Activated T-cell treated with anti-CD3 and anti-CD28 coated beads, Interleukin-2, amount 50 U/mL, for 72 hours (primary cell): ENCODE results near the gene DNASE1L1. TPM values are rescaled to one million over a fixed set of nuclear protein-coding genes. Genes with fewer than 3 reads are reported as not detected.

Experiments
- ATAC-seq, 2 donors: fragments of 150-1000 bp; cut with Tn5 transposase; replicated peaks in 1 of 2; 2 replicates each; pipeline ENCODE4 v1.10.0; 2021; ENCODE audit warnings: moderate library complexity in 2 of 2, mild to moderate bottlenecking in 1 of 2
- DNase-seq, 2 donors: peaks; one replicate each; pipeline ENCODE4 v3.0.0; 2021 to 2022; ENCODE audit warnings: mixed read lengths in 1 of 2
- H3K27ac Mint-ChIP-seq: one replicate; pipeline ENCODE4 v1.8.0; 2022; ENCODE audit warnings: mild to moderate bottlenecking, moderate library complexity, mixed read lengths
- H3K27me3 Mint-ChIP-seq: one replicate; pipeline ENCODE4 v1.8.0; 2022; ENCODE audit warnings: low read depth, mixed read lengths
- H3K36me3 Mint-ChIP-seq, 2 donors: one replicate each; pipeline ENCODE4 v1.8.0; 2022; ENCODE audit warnings: mixed read lengths in 2 of 2, mild to moderate bottlenecking in 1 of 2; ENCODE audit not compliant: insufficient read depth in 2 of 2
- H3K4me1 Mint-ChIP-seq: one replicate; pipeline ENCODE4 v1.8.0; 2022; ENCODE audit warnings: low read depth, mixed read lengths
- H3K4me3 Mint-ChIP-seq, 2 donors: one replicate each; pipeline ENCODE4 v1.8.0; 2022; ENCODE audit warnings: mild to moderate bottlenecking in 2 of 2, mixed read lengths in 2 of 2, moderate library complexity in 2 of 2
- H3K9me3 Mint-ChIP-seq, 2 donors: one replicate each; pipeline ENCODE4 v1.8.0; 2022; ENCODE audit warnings: mixed read lengths in 2 of 2
- total RNA-seq, 2 donors: library from RNA; stranded (reverse); gene quantifications; one replicate each; pipeline ENCODE4 v1.2.3, GENCODE V29; 2022

Gene DNASE1L1, protein sequence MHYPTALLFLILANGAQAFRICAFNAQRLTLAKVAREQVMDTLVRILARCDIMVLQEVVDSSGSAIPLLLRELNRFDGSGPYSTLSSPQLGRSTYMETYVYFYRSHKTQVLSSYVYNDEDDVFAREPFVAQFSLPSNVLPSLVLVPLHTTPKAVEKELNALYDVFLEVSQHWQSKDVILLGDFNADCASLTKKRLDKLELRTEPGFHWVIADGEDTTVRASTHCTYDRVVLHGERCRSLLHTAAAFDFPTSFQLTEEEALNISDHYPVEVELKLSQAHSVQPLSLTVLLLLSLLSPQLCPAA
- total RNA-seq: 10 to 100 TPM in 1 of 2 donors, 1 to 10 TPM in 1; 9.3 to 11.4 TPM

DNA sequence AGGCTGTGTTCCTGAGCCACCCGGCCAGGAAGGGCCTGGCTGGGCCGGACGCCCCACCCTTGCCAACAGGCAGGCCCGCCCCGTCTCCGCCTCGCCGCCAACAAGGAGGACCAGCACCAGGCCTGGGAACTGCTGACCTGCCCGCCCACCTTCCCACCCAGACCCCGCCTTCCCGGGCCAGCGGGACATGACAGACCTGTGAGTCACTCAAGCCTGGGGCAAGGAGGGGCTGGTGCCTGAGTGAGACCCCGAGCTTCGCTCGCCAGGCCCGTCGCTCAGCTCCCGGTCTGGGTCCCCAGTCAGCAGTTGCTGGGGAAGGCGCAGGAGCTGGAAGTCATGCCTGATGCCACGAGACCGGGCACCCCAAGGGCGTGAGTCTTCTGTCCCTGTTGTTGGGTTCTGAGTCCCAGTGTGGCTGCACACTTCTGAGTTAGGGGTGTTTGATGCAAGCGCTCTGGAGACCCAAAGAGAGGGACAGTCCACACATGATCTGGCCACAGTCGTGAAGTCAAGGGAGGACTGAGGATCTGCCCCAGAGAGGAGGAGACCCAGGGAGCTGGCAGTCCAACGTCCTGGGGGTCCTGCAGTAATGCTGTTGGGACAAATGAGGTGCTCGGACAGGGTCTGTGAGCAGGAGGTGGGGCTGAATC is at the start of gene DNASE1L1:
Gene DNASE1L1 (minus strand): TSS at position 33 of the 650 bp plus-strand sequence. CDS start 3,686 bp downstream, outside the sequence.
- H3K4me1 Mint-ChIP-seq: peaks cover 6% of the 10 kb centered on the region
- no peaks in the 10 kb centered on the region for H3K27me3 Mint-ChIP-seq
- H3K4me3 Mint-ChIP-seq: peak within 1 kb of the TSS; percentile 57 to 59
- H3K27ac Mint-ChIP-seq: peak within 1 kb of the TSS; percentile 42
- DNase-seq (peak in 1 of 2 donors; percentile 24), ATAC-seq (no peak)
- peaks cover 5 to 6% of the 10 kb centered on the region in 2 donors for H3K36me3 Mint-ChIP-seq
- no peaks in the 10 kb centered on the region for H3K9me3 Mint-ChIP-seq

DNA sequence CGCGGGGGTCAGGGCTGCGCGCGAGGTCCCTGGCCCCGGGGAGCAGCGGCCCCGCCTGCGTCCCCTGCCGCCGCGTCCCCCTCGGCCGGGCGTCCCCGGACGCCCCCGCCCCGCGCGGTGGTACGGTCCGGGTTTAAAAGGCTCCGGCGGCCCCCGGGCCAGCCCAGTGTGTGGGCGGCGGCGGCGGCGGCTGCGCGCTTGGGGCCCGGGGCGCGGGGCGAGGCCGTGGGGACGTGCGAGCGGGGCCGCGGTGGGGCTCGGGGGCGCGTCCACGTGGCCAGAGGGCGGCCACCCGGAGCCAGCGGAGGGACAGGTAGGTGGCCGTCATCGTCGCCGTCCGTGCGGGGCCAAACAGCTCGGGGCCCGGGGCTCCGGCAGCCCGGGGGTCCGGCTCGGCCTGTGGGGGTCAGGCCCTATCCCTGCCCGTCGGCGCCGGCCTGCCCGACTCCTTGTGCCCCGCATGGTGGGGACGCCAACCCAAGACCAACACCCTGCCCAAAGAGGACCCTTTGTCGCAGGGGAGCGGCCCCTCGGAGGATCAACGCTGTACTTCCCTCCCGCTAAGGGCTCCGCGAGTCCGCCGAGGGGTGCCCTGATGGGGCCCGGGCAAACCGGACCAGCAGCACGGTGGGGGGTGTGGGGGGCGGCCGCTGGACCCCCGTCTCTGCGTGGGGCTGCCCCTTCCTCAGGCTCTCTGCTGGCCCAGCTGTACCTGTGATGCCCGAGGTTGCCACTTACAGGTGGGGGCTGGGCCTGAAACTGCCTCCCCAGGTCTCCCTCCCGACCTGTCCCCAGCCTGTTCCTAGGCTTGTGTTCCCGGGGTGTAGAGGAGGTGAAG is 49.3 kb upstream of the DNASE1L1 start, which contains the start of gene PLXNA3:
Gene PLXNA3 (plus strand): TSS at position 166 of the 838 bp plus-strand sequence. CDS start 1,903 bp downstream, outside the sequence.
- H3K4me1 Mint-ChIP-seq: peaks cover 4% of the 10 kb centered on the region
- DNase-seq (peak; percentile 73 to 79), ATAC-seq (peak; percentile 81)
- peaks cover 2% of the 10 kb centered on the region for H3K27me3 Mint-ChIP-seq
- H3K27ac Mint-ChIP-seq: peak within 1 kb of the TSS; percentile 99
- peak within 1 kb of the TSS; percentile 88 to 98 for H3K4me3 Mint-ChIP-seq
- H3K9me3 Mint-ChIP-seq: no peaks in the 10 kb centered on the region
- peaks cover 5 to 13% of the 10 kb centered on the region in 2 donors for H3K36me3 Mint-ChIP-seq

DNA sequence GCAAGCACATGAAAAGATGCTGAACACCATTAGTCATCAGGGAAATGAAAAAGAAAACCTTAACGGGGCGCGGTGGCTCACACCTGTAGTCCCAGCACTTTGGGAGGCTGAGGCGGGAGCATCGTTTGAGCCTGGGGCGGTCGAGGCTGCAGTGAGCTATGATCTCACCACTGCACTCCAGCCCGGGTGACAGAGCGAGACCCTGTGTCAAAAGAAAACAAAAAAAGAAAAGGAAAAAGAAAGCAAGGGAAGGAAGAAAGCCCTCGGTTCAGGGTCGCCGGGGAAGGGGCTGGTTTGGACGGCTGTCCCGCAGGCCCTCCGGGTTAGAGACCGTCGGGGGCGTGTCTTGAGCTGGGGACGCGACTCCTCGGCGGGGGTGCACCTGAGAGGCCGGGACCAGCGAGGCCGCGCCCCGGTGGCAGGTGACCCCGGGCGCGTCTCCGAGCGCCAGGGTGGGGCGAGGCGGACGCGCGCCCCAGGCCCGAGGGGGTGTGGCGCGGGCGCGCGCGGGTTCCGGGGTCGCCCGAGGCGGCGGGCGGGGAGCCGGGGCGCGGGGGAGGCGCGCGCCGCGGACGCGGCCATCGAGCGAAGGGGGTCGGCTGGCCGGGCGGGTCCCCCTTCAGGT is 48.5 kb upstream of the DNASE1L1 start:
- DNase-seq (peak; percentile 65 to 73), ATAC-seq (peak; percentile 69 to 76)
- Mint-ChIP-seq H3K27me3 (peaks cover 8% of the 10 kb centered on the region), H3K4me3 (peak overlapping the region; percentile 88 to 98), H3K27ac (peak overlapping the region; percentile 99), H3K36me3 (peaks cover 5 to 13% of the 10 kb centered on the region in 2 donors), H3K4me1 (peaks cover 4% of the 10 kb centered on the region), H3K9me3 (no peaks in the 10 kb centered on the region)

DNA sequence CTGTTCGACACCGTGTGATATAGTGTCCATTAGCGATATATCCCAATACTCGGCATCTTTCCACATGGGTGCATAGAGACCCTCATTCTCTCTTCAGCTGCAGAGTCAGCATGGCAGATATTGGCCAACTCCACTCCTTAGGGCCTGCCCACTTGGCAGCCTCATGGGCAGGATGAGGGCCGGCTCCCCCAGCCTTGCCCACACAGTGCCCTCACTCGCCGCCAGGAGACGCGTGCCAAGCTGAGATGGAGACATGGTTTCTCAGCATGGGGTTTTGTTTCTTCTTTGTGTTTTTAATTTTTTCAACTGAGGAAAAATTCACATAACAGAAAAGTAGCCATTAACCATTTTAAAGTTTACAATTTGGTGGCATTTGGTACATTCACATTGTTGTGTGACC is 43.8 kb upstream of the DNASE1L1 start:
- ATAC-seq: no peak
- Mint-ChIP-seq H3K9me3 (no peaks in the 10 kb centered on the region), H3K4me1 (no peaks in the 10 kb centered on the region), H3K36me3 (peaks cover 3 to 9% of the 10 kb centered on the region in 2 donors), H3K27ac (no peak overlapping the region), H3K4me3 (no peak overlapping the region), H3K27me3 (peaks cover 8% of the 10 kb centered on the region)
- no peak for DNase-seq

DNA sequence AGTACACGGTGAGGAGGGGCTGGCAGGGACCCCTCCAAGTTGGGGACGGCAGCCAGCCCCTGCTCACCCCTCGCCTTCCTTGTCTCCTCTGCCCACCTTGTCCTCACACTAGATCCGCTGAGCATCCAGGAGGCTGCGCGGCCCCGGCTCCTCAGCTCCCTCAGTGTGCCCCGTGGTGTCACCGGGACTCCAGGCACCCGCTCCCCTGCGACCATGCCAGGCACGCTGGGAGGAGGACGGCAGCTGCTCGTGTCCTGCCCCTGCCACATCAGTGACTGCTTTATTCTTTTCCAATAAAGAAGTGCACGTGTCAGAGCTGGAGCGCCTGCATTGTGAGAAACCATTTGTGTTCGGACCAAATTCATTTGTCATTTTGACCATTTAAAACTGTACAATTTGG is 41.3 kb upstream of the DNASE1L1 start:
- H3K27me3 Mint-ChIP-seq: peaks cover 8% of the 10 kb centered on the region
- no peak for DNase-seq
- no peak for ATAC-seq
- no peak overlapping the region for H3K4me3 Mint-ChIP-seq
- no peak overlapping the region for H3K27ac Mint-ChIP-seq
- H3K4me1 Mint-ChIP-seq: no peaks in the 10 kb centered on the region
- no peaks in the 10 kb centered on the region for H3K9me3 Mint-ChIP-seq
- H3K36me3 Mint-ChIP-seq: peaks cover 0 to 5% of the 10 kb centered on the region in 2 donors

DNA sequence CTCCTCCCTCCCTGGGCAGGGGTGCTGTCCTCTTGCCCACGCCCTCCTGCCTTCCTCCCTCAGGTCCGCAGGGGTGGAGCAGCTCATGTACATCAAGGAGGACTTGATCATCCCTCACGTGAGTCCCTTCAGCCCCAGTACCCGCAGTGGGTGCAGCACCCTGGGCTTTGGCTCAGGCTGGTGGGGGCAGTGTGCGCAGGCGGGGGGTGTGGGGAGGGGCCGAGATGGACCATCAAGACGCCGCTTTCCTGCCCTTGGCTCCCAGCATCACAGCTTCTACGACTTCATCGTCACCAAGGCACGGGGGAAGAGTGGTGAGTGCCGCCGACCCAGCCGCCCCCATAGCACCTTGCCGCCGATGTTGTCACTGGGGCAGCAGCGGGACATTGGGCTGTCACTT is 40.6 kb upstream of the DNASE1L1 start:
- no peak for DNase-seq
- Mint-ChIP-seq H3K27me3 (peaks cover 8% of the 10 kb centered on the region), H3K4me3 (no peak overlapping the region), H3K4me1 (no peaks in the 10 kb centered on the region), H3K36me3 (peaks cover 0 to 4% of the 10 kb centered on the region in 2 donors), H3K27ac (no peak overlapping the region), H3K9me3 (no peaks in the 10 kb centered on the region)
- ATAC-seq: no peak

DNA sequence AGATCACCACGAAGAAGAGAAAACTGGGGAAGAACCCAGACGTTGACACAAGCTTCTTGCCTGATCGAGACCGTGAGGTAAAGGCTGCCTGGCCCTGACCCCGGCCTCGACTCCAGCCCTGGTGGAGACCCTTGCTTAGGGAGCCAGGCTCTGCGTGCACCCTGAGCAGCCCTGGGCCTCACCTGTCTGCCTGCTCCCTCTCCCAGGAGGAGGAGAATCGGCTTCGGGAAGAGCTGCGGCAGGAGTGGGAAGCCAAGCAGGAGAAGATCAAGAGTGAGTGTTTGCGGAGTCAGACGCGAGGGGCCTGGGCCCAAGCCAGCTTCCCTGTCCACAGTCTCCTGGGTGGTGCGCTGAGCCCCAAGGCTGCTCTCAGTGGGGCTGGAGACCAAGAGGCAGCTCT is 39.4 kb upstream of the DNASE1L1 start:
- Mint-ChIP-seq H3K27ac (no peak overlapping the region), H3K9me3 (no peaks in the 10 kb centered on the region), H3K27me3 (peaks cover 7% of the 10 kb centered on the region), H3K4me3 (no peak overlapping the region), H3K4me1 (no peaks in the 10 kb centered on the region), H3K36me3 (peaks cover 0 to 3% of the 10 kb centered on the region in 2 donors)
- DNase-seq (no peak), ATAC-seq (no peak)

DNA sequence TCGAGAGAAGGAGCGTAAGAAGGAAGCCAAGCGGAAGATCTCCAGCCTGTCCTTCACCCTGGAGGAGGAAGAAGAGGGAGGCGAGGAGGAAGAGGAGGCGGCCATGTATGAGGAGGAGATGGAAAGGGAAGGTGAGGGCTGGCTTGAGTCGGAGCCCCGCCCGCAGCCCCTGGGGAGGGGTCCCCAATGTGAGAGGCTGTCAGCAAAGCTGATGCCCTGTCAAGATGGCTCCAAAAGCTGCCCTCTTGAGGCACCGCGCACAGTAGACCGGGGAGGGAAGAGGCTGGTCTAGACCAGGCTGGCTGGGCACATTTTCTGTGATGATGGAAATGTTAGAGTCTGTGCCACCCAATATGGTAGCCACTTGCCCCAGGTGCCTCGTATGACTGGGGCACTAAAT is 37.4 kb upstream of the DNASE1L1 start:
- peaks cover 0 to 6% of the 10 kb centered on the region in 2 donors for H3K36me3 Mint-ChIP-seq
- H3K4me3 Mint-ChIP-seq: no peak overlapping the region
- H3K9me3 Mint-ChIP-seq: no peaks in the 10 kb centered on the region
- DNase-seq: no peak
- no peak for ATAC-seq
- no peaks in the 10 kb centered on the region for H3K4me1 Mint-ChIP-seq
- H3K27me3 Mint-ChIP-seq: no peaks in the 10 kb centered on the region
- no peak overlapping the region for H3K27ac Mint-ChIP-seq

DNA sequence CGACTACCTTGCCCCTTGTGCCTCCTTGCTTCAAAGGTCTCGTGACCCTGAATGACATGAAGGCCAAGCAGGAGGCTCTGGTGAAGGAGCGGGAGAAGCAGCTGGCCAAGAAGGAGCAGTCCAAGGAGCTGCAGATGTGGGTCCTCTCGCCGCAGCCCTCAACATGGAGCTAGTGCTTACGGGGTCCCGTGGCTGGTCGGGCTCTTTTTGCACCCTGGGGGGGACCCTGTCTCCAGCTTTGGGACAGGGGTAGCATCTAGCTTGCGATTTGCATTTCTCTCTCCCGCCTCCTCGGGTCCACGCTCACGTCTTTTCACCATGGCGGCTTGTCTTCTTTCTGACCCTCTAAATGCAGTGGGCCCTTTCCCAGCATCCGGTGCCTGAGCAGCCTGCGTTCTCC is 36.7 kb upstream of the DNASE1L1 start:
- Mint-ChIP-seq H3K4me3 (peak overlapping the region in 1 of 2 donors; percentile 46), H3K36me3 (peaks cover 0 to 6% of the 10 kb centered on the region in 2 donors), H3K9me3 (no peaks in the 10 kb centered on the region), H3K4me1 (no peaks in the 10 kb centered on the region), H3K27me3 (no peaks in the 10 kb centered on the region), H3K27ac (no peak overlapping the region)
- ATAC-seq: no peak
- DNase-seq: no peak

DNA sequence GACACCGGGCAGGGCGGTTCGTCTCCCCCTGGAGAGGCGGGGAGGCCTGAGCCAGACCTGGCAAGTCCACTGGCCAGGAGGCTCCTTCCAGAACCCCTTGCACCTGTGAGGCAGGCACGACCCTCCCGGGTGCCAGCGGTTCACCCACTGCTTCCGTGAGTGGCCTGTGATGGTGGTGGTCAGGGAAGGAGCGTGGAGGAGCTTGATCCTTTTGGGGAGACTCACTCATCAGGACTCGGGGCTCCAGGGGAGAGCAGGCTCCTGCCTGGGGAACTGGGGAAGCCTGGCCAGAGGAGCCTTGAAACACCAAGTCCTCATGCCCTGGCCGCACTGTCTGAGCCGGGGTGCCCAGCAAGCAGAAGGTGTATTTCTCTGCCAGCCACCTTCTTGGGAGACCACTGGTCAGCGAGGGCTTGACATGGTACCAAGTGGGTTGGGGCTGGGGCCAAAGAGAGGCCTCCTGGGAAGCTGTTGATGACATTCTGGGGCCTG is 35.7 kb upstream of the DNASE1L1 start:
- peaks cover 0 to 6% of the 10 kb centered on the region in 2 donors for H3K36me3 Mint-ChIP-seq
- no peak overlapping the region for H3K27ac Mint-ChIP-seq
- no peaks in the 10 kb centered on the region for H3K4me1 Mint-ChIP-seq
- no peaks in the 10 kb centered on the region for H3K9me3 Mint-ChIP-seq
- H3K4me3 Mint-ChIP-seq: peak overlapping the region; percentile 55 to 56
- no peaks in the 10 kb centered on the region for H3K27me3 Mint-ChIP-seq
- ATAC-seq (no peak), DNase-seq (no peak)

DNA sequence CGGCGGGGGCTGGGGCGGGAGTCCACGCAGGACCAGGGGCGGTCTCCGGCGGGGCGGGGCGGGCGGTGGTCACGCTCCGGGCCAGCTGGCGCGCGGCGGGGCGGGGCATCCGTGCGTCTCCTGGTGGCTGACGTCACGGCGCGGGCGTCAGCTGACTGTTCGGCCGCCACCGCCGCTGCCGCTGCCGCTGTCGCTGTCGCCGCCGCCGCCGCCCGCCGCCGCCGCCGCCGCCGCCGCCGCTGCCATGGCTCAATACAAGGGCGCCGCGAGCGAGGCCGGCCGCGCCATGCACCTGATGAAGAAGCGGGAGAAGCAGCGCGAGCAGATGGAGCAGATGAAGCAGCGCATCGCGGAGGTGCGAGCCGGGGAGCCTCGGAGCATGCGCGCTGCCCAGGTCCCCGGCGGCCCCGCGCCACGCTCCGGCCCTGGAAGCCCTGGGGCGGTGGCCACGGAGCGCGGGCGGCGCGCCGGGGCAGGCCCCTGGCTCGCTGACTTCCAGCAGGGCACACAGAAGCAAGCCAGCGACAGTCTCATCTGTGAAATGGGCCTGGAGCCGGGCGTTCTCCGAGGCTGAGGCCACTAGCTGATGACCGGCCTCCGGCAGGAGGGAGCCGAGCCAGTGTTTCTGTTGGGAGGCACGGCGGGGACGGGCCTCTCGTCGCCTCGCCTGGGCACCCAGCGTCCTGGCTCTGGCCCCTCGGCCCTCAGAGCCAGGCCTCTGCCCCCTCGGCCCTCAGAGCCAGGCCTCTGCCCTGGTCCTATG is 35.1 kb upstream of the DNASE1L1 start, which contains the start of gene FAM50A:
Gene FAM50A (plus strand): TSS at position 150 of the 763 bp plus-strand sequence. CDS start 95 bp downstream, at position 245.
- peak; percentile 91 to 95 for ATAC-seq
- Mint-ChIP-seq H3K4me1 (no peaks in the 10 kb centered on the region), H3K36me3 (peaks cover 0 to 6% of the 10 kb centered on the region in 2 donors), H3K9me3 (no peaks in the 10 kb centered on the region), H3K4me3 (peak within 1 kb of the TSS; percentile 77 to 81), H3K27ac (no peak within 1 kb of the TSS), H3K27me3 (no peaks in the 10 kb centered on the region)
- peak; percentile 79 to 84 for DNase-seq

DNA sequence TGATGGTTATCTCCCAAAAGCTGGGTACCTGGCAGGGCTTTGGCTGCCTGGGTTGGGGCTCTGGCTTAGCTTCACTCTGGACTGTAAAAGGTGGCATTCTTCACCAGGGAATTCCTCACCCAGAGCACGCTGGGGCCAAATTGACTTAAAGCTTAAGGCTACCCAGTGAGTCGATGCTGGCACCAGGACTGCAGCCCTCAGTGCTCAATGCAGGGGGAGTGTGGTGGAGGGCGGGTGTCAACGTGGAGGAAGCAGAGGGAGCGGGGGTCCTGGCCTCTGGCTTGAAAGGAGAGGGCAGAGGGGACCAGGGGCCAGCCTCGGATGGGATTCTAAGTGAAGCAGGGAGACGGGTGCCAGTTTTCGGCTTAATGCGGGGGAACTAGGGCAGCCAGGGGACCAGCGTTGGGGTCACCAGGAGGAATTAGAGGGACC is 34.4 kb upstream of the DNASE1L1 start:
- H3K27me3 Mint-ChIP-seq: no peaks in the 10 kb centered on the region
- ATAC-seq (peak; percentile 2 to 3), DNase-seq (no peak)
- H3K36me3 Mint-ChIP-seq: peaks cover 0 to 6% of the 10 kb centered on the region in 2 donors
- peak overlapping the region; percentile 63 to 81 for H3K4me3 Mint-ChIP-seq
- H3K27ac Mint-ChIP-seq: no peak overlapping the region
- H3K4me1 Mint-ChIP-seq: peaks cover 2% of the 10 kb centered on the region
- H3K9me3 Mint-ChIP-seq: no peaks in the 10 kb centered on the region
